Glutamatergic neuron (in vitro differentiated cells): ENCODE data around the gene PIM3. TPM values are rescaled to one million over a fixed set of nuclear protein-coding genes. Genes with fewer than 3 reads are reported as not detected.

Source experiments
- microRNA-seq: library from miRNA; unstranded; fragments of <30 nt; microRNA quantifications from one replicate; pipeline ENCODE4, GENCODE V29; 2020; ENCODE audit not compliant: unreplicated experiment
- total RNA-seq: library from RNA; stranded (reverse); fragmentation: NEBNext Ultra II Directional; extraction: Animal tissue kit (Norgen Biotek cat#: 25700); gene quantifications from one replicate; pipeline ENCODE4 v1.2.1, GENCODE V29; 2021; ENCODE audit not compliant: unreplicated experiment

The PIM3 gene
- total RNA-seq, 1 donor from 2014 or later: 32.3 TPM

Small RNA genes within 50 kb of the gene (microRNA-seq; reads per million reads assigned to microRNA genes)
- 0.96 reads per million for gene MIR6821

Other genes with a start within 250 kb of the PIM3 start
- 73.7 TPM for gene BRD1, start 132.9 kb upstream of the PIM3 start, total RNA-seq
- gene ZBED4, start 106.9 kb upstream of the PIM3 start, total RNA-seq: 53.5 TPM
- gene ALG12, start 42.3 kb upstream of the PIM3 start, total RNA-seq: 14.7 TPM
- 24.9 TPM for gene CRELD2, start 42.1 kb upstream of the PIM3 start, total RNA-seq
- gene IL17REL, start 52.0 kb downstream of the PIM3 start, total RNA-seq: not detected
- gene TTLL8, start 97.5 kb downstream of the PIM3 start, total RNA-seq: not detected
- gene MLC1, start 124.7 kb downstream of the PIM3 start, total RNA-seq: not detected
- gene MOV10L1, start 129.2 kb downstream of the PIM3 start, total RNA-seq: 0.34 TPM
- 1.8 TPM for gene PANX2, start 210.0 kb downstream of the PIM3 start, total RNA-seq
- gene TRABD, start 225.1 kb downstream of the PIM3 start, total RNA-seq: 31.3 TPM
- gene SELENOO, start 240.2 kb downstream of the PIM3 start, total RNA-seq: 23.9 TPM